Brain microvascular endothelial cell (primary cell): ENCODE measurements around the gene AGMO.
"Not testable (repeated sequence)": the region's sequence is repeated elsewhere in the genome, so short reads cannot be mapped to it uniquely, and the experiment has no call there.

Experiments used
- DNase-seq: peaks from one replicate; pipeline ENCODE4 v3.0.0-alpha.2; 2020
- H3K27ac ChIP-seq: fragments of 250-450 bp; sonication (Bioruptor Pico); 2 replicates; pipeline ENCODE4 v1.5.1; 2020; ENCODE audit warnings: mild to moderate bottlenecking, moderate library complexity
- H3K27me3 ChIP-seq: fragments of 250-450 bp; sonication (Bioruptor Pico); replicated peaks from 2 replicates; pipeline ENCODE4 v1.5.1; 2020; ENCODE audit warnings: mild to moderate bottlenecking
- H3K36me3 ChIP-seq: fragments of 250-450 bp; sonication (Bioruptor Pico); replicated peaks from 2 replicates; pipeline ENCODE4 v1.5.1; 2020; ENCODE audit warnings: mild to moderate bottlenecking
- H3K4me3 ChIP-seq: 2 replicates; pipeline ENCODE4 v1.5.1; 2011; ENCODE audit warnings: low read depth, mild to moderate bottlenecking, control low read depth, low read length, moderate library complexity
- in situ Hi-C: cut with HindIII; loops from 2 replicates; pipeline ENCODE4 v1.10.0; 2017; ENCODE audit warnings: low sequenced_read_pairs, low pct_ligation_motif_present
- TF ChIP-seq, protein P1 (sequence below): IDR thresholded peaks from 2 replicates; pipeline ENCODE4 v1.5.1; 2011; ENCODE audit warnings: low read depth, mild to moderate bottlenecking, moderate library complexity, low read length, control low read depth, inconsistent platforms; ENCODE audit errors: missing control alignments

AGMO gene

GRCh38 chr7:15305002-15305600 lies 256.7 kb downstream of the AGMO start:
- Histone ChIP-seq H3K27me3 (no peaks in the 10 kb centered on the region), H3K4me3 (no peak overlapping the region), H3K36me3 (no peaks in the 10 kb centered on the region), H3K27ac (no peak overlapping the region)
- DNase-seq: peak; percentile 49
- TF ChIP-seq, protein P1, sequence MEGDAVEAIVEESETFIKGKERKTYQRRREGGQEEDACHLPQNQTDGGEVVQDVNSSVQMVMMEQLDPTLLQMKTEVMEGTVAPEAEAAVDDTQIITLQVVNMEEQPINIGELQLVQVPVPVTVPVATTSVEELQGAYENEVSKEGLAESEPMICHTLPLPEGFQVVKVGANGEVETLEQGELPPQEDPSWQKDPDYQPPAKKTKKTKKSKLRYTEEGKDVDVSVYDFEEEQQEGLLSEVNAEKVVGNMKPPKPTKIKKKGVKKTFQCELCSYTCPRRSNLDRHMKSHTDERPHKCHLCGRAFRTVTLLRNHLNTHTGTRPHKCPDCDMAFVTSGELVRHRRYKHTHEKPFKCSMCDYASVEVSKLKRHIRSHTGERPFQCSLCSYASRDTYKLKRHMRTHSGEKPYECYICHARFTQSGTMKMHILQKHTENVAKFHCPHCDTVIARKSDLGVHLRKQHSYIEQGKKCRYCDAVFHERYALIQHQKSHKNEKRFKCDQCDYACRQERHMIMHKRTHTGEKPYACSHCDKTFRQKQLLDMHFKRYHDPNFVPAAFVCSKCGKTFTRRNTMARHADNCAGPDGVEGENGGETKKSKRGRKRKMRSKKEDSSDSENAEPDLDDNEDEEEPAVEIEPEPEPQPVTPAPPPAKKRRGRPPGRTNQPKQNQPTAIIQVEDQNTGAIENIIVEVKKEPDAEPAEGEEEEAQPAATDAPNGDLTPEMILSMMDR: peak; percentile 88
- in situ Hi-C loops: no loop called here

GRCh38 chr7:15303357-15303756 lies 258.5 kb downstream of the AGMO start:
- H3K27ac ChIP-seq: no peak overlapping the region
- no peak overlapping the region for H3K4me3 ChIP-seq
- no peak for DNase-seq
- H3K27me3 ChIP-seq: no peaks in the 10 kb centered on the region
- H3K36me3 ChIP-seq: no peaks in the 10 kb centered on the region
- in situ Hi-C loops: no loop called here
- TF ChIP-seq, protein P1: no peak

DNA sequence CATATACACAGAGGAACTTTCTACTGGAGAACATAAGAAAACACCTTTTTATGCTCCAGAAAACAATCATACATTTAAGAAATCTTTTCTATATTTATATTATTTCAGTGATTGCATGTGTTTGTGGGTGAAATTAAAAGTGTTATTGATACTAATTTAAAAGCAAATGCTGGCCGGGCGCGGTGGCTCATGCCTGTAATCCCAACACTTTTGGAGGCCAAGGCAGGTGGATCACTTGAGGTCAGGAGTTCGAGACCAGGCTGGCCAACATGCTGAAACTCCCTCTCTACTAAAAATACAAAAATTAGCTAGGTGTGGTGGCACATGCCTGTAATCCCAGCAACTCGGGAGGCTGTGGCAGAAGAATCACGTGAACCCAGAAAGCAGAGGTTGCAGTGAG lies 260.8 kb downstream of the AGMO start:
- H3K27ac ChIP-seq, H3K4me3 ChIP-seq, in situ Hi-C loops, DNase-seq, H3K36me3 ChIP-seq, H3K27me3 ChIP-seq: not testable (repeated sequence)

GRCh38 chr7:15292138-15292537 lies 269.7 kb downstream of the AGMO start:
- no peaks in the 10 kb centered on the region for H3K27me3 ChIP-seq
- H3K36me3 ChIP-seq: no peaks in the 10 kb centered on the region
- in situ Hi-C loops: no loop called here
- H3K27ac ChIP-seq: no peak overlapping the region
- DNase-seq: no peak
- H3K4me3 ChIP-seq: no peak overlapping the region
- TF ChIP-seq, protein P1: no peak

DNA sequence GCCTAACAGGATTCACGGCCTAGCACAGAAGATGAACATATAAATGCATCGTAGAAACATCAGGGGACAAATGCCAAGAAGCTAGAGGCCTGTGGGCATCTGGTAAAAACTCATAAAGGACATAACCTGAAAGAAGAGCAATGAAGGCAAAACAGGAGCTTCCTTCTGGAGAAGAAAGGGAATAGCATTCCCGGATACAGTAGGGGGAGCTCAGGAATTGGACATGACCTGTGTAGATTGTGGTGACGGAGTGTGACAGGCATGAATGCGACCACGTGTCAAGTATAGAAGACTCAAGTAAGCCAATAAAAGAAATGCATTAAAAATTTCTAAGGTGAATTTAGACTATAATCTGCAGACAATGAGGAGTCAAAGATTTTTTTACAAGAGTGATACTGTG lies 270.1 kb downstream of the AGMO start:
- Histone ChIP-seq H3K27me3 (no peaks in the 10 kb centered on the region), H3K36me3 (no peaks in the 10 kb centered on the region), H3K27ac (no peak overlapping the region), H3K4me3 (no peak overlapping the region)
- in situ Hi-C loops: no loop called here
- TF ChIP-seq, protein P1: peak; percentile 14
- DNase-seq: no peak

DNA sequence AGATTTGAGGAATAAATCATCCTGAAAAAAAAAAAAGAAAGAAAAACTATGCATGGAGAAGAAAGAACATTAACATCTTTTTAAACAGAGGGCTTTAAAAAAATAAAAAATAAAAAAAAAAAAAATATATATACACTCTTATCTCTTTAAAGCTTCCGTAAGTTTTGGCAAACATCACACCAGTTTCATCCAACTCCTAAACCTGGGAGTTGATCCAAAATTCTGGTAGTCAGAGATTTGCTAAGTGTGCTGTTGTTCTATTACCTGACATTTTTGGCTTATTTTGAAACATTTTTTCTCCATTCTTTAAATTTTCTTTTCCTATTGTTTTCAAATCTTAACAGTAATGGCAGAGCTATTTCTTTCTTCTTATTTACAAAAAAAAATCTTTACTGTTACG lies 273.1 kb downstream of the AGMO start:
- in situ Hi-C loops: no loop called here
- no peak overlapping the region for H3K4me3 ChIP-seq
- TF ChIP-seq, protein P1: no peak
- no peak overlapping the region for H3K27ac ChIP-seq
- DNase-seq: no peak
- no peaks in the 10 kb centered on the region for H3K36me3 ChIP-seq
- no peaks in the 10 kb centered on the region for H3K27me3 ChIP-seq
